Skeletal muscle satellite cell (primary cell): ENCODE measurements around the gene SLC25A26.

Source experiments
- H3K27me3 ChIP-seq: 2 replicates; pipeline ENCODE4 v1.7.0; 2013; ENCODE audit warnings: low read length; ENCODE audit not compliant: control insufficient read depth, insufficient read depth
- H3K36me3 ChIP-seq: 2 replicates; pipeline ENCODE4 v1.7.0; 2013; ENCODE audit warnings: mild to moderate bottlenecking, control low read depth, low read length; ENCODE audit not compliant: insufficient read depth
- H3K4me1 ChIP-seq: 2 replicates; pipeline ENCODE4 v1.7.0; 2013; ENCODE audit warnings: low read length; ENCODE audit not compliant: control insufficient read depth, insufficient read depth
- H3K4me2 ChIP-seq: 2 replicates; pipeline ENCODE4 v1.7.0; 2013; ENCODE audit warnings: mild to moderate bottlenecking, low read length
- H3K4me3 ChIP-seq: 2 replicates; pipeline ENCODE4 v1.7.0; 2013; ENCODE audit warnings: low read length
- H3K9ac ChIP-seq: 2 replicates; pipeline ENCODE4 v1.7.0; 2013; ENCODE audit warnings: mild to moderate bottlenecking, low read depth, low read length, moderate library complexity
- H3K9me3 ChIP-seq: replicated peaks from 2 replicates; pipeline ENCODE4 v1.7.0; 2013; ENCODE audit warnings: mild to moderate bottlenecking, control low read depth, low read length

The SLC25A26 gene

GRCh38 chr3:66227051-66227450 is 6.2 kb downstream of the SLC25A26 start:
- H3K27me3 ChIP-seq = no peaks in the 10 kb centered on the region
- H3K36me3 ChIP-seq = no peaks in the 10 kb centered on the region
- no peaks in the 10 kb centered on the region for H3K9me3 ChIP-seq
- no peak overlapping the region for H3K4me3 ChIP-seq
- H3K9ac ChIP-seq = no peak overlapping the region
- H3K4me2 ChIP-seq = no peak overlapping the region
- no peaks in the 10 kb centered on the region for H3K4me1 ChIP-seq

DNA sequence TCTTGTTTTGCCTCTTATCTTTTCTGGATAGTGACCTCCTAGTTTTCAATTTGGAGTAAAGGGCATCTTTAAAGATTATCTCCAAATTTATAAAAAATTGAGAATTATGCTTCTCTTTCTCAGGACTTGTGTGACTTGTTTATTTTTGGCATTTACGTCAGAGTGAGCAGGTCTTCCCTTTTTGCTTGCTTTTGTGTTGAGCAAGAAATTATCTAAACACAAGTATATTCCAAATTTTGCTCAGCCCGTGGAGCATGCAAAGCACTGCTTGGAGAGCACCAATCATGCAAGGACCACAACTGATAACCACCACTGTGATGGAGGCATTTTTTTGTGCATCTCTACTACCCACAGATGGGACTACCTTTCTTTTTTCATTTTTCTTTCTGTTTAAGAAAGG is 7.1 kb downstream of the SLC25A26 start:
- H3K9ac ChIP-seq = no peak overlapping the region
- no peak overlapping the region for H3K4me3 ChIP-seq
- H3K36me3 ChIP-seq = no peaks in the 10 kb centered on the region
- H3K4me1 ChIP-seq = no peaks in the 10 kb centered on the region
- H3K4me2 ChIP-seq = no peak overlapping the region
- H3K9me3 ChIP-seq = no peaks in the 10 kb centered on the region
- no peaks in the 10 kb centered on the region for H3K27me3 ChIP-seq

DNA sequence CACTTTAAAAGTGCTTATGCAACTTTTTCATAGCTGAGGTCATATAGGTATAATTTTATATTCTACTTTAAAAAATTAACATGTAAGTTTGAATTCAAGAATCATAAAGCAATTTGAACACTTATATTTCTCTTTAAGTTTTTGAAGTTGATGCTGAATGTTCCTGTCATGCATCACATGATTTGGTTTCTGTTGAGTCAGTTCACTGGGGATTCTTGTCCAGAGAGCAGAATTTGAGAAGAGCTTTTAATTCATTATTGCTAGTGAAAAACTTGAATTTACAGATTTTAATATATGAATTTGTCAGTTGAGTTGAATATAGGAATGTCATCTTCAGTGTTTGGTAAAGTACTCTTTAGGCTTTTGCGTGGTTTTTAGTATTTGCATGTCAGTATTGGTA is 7.9 kb downstream of the SLC25A26 start:
- H3K4me2 ChIP-seq = no peak overlapping the region
- no peaks in the 10 kb centered on the region for H3K36me3 ChIP-seq
- H3K27me3 ChIP-seq = no peaks in the 10 kb centered on the region
- no peaks in the 10 kb centered on the region for H3K9me3 ChIP-seq
- no peak overlapping the region for H3K4me3 ChIP-seq
- no peak overlapping the region for H3K9ac ChIP-seq
- H3K4me1 ChIP-seq = no peaks in the 10 kb centered on the region

DNA sequence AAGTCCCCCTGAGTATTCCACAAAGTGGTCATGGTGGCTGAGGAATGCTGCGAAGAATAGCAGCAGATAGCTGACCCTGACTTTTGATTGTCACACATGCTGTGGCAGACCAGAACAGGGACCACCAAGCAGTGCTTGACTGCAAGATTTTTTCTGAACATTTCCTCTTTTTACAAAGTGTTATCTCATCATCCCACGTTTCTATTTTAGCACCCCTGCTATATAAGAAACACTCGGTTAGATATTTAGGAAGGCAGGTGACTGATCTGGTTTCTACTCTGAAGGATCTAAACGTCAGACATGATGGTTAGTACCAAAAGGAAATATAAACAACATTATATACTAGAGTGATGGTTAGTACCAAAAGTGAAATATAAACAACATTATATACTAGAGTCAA is 9.1 kb downstream of the SLC25A26 start:
- H3K27me3 ChIP-seq = no peaks in the 10 kb centered on the region
- H3K4me1 ChIP-seq = no peaks in the 10 kb centered on the region
- H3K9me3 ChIP-seq = no peaks in the 10 kb centered on the region
- no peak overlapping the region for H3K9ac ChIP-seq
- no peak overlapping the region for H3K4me3 ChIP-seq
- no peak overlapping the region for H3K4me2 ChIP-seq
- no peaks in the 10 kb centered on the region for H3K36me3 ChIP-seq

DNA sequence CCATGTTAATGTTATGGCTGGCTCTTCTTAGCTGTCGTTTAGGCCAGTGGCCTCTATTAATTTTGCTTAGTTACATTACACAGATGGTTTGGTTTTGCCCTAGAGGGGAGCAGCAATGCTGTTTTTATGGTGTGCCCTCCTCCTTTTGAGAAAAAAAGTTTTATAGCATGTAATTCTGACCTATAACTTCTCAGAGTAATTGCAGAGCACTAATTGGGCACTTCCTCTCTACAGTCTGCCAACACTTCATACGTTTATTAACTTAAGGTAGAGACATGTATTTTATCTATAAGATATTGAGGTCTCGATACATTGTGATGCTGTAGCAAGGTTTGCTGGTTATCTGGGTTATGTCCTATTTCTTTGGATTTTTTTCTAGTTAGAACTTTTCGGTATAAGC is 12.2 kb downstream of the SLC25A26 start:
- H3K4me3 ChIP-seq = no peak overlapping the region
- H3K9ac ChIP-seq = no peak overlapping the region
- no peaks in the 10 kb centered on the region for H3K9me3 ChIP-seq
- H3K4me1 ChIP-seq = no peaks in the 10 kb centered on the region
- no peaks in the 10 kb centered on the region for H3K36me3 ChIP-seq
- no peaks in the 10 kb centered on the region for H3K27me3 ChIP-seq
- H3K4me2 ChIP-seq = no peak overlapping the region

GRCh38 chr3:66236281-66236680 is 15.5 kb downstream of the SLC25A26 start:
- Histone ChIP-seq H3K4me2 (no peak overlapping the region), H3K27me3 (no peaks in the 10 kb centered on the region), H3K9me3 (no peaks in the 10 kb centered on the region), H3K4me3 (no peak overlapping the region), H3K9ac (no peak overlapping the region), H3K36me3 (no peaks in the 10 kb centered on the region), H3K4me1 (no peaks in the 10 kb centered on the region)

- H3K9me3 ChIP-seq = no peaks in the 10 kb centered on the region
- no peak overlapping the region for H3K4me3 ChIP-seq
- H3K4me2 ChIP-seq = no peak overlapping the region
- no peaks in the 10 kb centered on the region for H3K27me3 ChIP-seq
- no peak overlapping the region for H3K9ac ChIP-seq
- no peaks in the 10 kb centered on the region for H3K4me1 ChIP-seq
- H3K36me3 ChIP-seq = no peaks in the 10 kb centered on the region
Measured at GRCh38 chr3:66237552-66237951, 16.8 kb downstream of the SLC25A26 start.

DNA sequence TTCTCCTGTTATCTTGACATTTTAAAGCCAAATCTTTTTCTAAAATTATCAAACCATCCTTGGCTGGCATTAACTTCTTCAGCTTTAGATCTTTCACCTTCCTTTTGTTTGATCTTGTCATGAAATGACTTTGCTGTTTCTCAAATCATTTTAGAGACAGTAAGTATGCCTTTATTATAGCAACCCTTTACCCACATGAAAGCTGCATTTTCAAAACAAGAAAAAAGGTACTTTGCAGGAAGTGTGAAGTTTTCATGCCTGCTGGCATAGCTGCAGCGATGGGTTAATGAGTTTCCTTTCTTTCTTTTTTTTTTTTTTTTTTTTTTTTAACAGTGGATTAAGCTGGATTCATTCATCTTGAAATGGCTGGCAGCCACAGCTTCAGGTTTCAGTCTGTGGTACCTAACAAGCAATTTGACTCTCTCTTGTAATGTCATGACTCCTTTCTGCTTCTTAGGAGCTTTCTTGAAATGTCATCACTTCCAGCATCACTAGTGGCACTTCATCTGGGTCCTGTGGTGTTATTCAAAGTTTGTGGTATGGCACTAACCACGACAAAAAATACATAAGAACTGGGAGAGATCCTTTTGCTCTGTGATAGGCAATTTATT is 18.8 kb downstream of the SLC25A26 start:
- Histone ChIP-seq H3K27me3 (no peaks in the 10 kb centered on the region), H3K36me3 (no peaks in the 10 kb centered on the region), H3K9me3 (no peaks in the 10 kb centered on the region), H3K4me1 (no peaks in the 10 kb centered on the region), H3K4me3 (no peak overlapping the region), H3K4me2 (no peak overlapping the region), H3K9ac (no peak overlapping the region)

- no peak overlapping the region for H3K4me3 ChIP-seq
- no peak overlapping the region for H3K4me2 ChIP-seq
- H3K9ac ChIP-seq = no peak overlapping the region
- H3K27me3 ChIP-seq = no peaks in the 10 kb centered on the region
- no peaks in the 10 kb centered on the region for H3K9me3 ChIP-seq
- H3K4me1 ChIP-seq = no peaks in the 10 kb centered on the region
- no peaks in the 10 kb centered on the region for H3K36me3 ChIP-seq
Measured at GRCh38 chr3:66241466-66241865, 20.7 kb downstream of the SLC25A26 start.

DNA sequence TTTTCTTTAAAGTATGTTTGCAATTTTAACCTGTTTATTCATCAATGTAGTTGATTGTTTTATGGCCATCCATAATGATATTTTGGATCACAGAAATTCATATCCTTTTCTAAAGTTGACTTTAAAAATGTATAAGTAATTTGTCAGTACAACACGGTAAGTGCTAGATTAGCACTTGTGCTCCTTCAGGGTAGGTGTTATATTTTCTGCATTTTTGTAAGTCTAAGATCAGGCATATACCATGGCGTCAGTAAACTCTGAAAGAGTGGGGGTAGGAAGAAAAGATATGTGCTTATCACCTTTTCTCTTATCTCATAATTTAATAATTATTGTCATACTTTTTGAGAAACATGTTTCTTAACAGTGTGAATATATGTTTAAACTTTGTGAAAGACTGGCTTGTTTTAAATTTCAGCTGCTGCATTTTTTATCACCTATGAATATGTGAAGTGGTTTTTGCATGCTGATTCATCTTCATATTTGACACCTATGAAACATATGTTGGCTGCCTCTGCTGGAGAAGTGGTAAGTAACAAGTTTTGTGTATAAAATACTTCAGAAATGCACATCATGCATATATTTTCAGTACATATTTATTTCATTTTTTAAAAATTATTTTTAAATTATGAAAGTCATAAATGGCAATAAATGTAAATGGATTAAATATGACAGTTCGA is 22.1 kb downstream of the SLC25A26 start:
- no peaks in the 10 kb centered on the region for H3K9me3 ChIP-seq
- no peak overlapping the region for H3K4me3 ChIP-seq
- no peaks in the 10 kb centered on the region for H3K36me3 ChIP-seq

DNA sequence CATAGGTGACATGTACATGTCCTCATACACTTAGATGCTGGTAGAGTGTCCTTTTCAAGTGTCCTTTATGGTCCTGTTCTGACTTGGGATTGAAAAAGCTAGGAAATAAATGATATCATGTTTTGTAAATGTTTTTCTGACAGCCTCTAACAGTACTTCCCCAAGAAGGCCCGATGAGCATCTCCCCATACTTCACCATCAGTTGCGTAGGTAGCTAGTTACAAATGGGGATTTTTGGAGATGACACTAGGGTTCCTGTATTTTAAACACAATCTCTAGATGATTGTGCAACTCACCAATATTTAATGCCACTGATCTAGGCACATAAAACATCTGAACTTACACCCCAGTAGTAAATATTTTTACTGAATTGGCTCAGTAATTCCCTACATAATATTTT is 27.8 kb downstream of the SLC25A26 start:
- H3K36me3 ChIP-seq = no peaks in the 10 kb centered on the region
- no peaks in the 10 kb centered on the region for H3K27me3 ChIP-seq
- no peaks in the 10 kb centered on the region for H3K4me1 ChIP-seq
- no peak overlapping the region for H3K4me2 ChIP-seq
- H3K4me3 ChIP-seq = no peak overlapping the region
- no peak overlapping the region for H3K9ac ChIP-seq
- no peaks in the 10 kb centered on the region for H3K9me3 ChIP-seq

More for the DNA sequence above, 22.1 kb downstream of the SLC25A26 start:
- Histone ChIP-seq H3K4me2 (no peak overlapping the region), H3K27me3 (no peaks in the 10 kb centered on the region), H3K4me1 (no peaks in the 10 kb centered on the region), H3K9ac (no peak overlapping the region)
